ENCODE data around the gene CEMIP.

The CEMIP gene

DNA sequence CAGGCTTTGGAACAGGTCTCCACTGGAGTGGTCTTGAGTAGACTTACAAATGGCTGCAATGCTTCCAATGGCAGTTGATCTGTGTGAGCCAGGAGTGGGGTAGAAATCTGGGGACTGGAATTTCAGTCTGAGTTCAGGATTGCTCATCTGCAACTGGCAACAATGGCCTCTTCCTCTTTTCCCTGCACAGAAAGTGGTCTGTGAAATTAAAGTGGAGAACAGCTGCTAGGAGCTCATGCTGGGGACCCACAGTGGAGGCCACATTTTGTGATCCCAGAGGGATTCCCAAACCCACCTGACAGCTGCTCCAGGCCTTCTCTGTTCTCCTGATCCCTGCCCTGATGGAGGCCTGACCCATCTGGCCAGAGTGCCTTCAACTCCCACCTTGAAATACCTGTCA lies 49.6 kb downstream of the CEMIP start:
- DNase-seq = no peak

- DNase-seq = no peak
These were observed 51.5 kb downstream of the CEMIP start for GRCh38 chr15:80830677-80831076.

GRCh38 chr15:80831192-80831591 lies 52.0 kb downstream of the CEMIP start:
- no peak for DNase-seq

DNA sequence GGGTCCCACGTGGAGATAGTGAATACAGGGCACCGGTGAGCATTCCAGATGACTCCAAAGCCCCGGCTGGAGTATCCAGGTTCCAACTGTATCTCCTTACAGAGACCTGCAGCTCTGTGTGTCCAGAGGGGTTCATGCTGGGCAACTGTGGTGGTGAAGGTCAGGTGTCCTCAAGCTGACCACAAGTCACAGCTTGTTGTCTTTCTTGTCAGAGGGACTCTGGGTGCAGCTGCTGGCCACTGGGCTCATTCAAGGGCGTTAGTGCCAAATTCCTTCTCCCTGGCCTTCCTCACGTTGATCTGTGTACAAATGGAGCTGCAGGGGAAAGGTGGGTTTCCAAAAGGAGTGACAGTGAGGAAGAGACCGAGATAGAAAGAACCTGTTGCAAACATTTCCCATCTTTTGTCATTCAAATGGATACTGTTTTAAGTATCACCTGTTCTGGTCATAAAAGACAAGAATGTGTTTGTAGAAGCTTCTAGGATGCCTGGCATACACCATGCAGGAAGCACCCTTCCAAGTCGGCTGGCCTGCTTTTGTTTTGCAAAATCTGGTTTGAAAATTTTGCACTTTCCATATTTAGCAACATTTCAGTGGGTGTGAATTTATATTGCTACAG lies 52.5 kb downstream of the CEMIP start:
- no peak for DNase-seq

DNA sequence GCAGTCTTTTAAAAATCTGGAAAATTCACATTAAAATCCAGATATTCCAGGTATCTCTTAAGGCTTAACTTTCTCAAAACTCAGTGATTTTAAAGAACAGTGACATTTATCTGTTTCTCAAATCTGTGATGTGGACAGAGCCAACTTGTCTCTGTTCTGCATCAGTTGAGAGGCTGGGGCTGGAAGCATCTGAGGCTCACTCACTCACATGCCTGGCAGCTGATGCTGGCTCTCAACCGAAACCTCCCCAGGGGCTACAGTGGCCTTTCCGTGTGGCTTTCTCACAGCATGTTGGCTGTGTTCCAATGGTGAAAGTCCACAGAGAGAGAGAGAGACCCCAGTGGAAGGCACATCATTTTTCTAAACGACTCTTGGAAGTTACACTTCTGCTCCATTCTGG lies 53.5 kb downstream of the CEMIP start:
- peak; percentile 73 for DNase-seq

DNA sequence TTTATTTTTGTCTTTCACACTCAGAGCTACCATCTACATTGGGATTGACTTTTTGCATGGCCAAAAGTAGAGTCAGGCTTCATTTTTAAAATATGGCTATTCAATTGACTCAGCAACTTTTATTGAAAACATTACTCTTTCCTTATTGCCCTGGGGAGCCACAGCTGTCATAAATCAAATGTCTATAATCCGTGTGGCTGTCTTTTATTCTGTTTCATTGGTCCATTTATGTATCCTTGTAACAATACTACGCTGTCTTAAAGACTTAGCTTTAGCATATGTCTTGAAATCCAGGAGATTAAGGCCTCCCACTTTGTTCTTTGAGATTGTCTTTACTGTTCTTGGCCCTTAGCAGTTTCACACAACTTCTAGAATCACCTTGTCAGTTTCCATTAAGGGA lies 55.2 kb downstream of the CEMIP start:
- DNase-seq = no peak

- DNase-seq = no peak
These were observed 55.7 kb downstream of the CEMIP start for GRCh38 chr15:80834906-80835305.

DNA sequence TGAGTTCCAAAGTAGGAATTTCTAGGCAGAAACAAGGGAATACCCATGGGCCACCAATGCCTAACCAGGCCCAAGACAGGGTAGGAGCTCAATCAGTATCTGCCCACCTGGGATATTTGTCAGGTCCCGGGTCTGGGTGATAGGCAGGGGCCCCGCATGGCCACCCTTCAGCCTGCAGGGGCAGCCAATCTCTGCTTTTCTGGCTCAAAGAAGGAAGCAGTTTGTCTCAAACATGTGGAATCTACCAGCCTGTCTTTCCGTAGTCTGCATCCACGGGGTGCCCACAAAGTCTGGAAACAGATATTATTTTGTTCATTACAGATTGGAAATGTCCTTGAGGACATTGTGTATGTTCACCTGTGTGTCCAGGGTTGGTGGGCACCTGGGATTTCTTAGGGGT lies 56.2 kb downstream of the CEMIP start:
- DNase-seq = peak; percentile 66

- DNase-seq = peak; percentile 64
These were observed 57.1 kb downstream of the CEMIP start for GRCh38 chr15:80836223-80836622.

- peak; percentile 86 for DNase-seq
These were observed 57.8 kb downstream of the CEMIP start for GRCh38 chr15:80837006-80837405.

DNA sequence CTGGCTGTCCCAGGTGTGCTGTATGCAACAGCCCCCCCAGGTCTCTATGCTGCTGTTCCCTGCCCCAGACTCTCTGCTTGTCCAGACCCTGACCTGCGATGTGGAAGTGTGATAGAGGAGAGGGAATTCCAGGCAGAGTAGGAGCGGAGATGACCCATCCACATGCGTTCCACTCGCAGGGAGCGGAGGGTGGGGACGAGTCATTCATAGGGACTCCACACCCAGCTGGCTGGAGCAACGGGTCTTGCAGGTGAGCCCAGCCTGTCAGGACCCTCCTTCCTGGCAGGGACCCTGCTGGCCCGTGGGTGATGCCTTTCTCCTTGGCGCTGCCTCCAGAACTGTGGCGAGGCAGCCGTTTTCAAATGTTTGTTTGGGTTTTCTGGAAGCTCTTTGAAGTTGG lies 58.8 kb downstream of the CEMIP start:
- peak; percentile 64 for DNase-seq

DNA sequence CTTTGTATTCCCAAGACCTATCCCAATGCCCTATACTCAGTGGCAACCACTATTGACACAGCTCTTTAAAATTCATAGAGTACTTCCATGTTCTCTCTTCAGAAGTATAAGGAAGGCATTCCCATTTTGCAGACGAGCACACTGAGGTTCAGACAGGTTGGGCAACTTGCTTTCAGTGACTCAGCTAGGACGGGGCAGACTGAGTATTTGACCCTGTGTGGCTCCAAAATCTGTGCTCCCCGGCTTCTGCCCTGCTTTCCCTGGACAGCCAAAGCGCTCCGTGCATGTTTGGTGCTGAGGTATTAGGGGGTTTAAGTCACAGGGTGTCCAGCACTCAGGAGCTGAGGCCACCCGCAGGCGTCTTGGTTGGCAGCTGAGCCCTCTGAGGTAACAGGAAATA lies 59.5 kb downstream of the CEMIP start:
- no peak for DNase-seq

DNA sequence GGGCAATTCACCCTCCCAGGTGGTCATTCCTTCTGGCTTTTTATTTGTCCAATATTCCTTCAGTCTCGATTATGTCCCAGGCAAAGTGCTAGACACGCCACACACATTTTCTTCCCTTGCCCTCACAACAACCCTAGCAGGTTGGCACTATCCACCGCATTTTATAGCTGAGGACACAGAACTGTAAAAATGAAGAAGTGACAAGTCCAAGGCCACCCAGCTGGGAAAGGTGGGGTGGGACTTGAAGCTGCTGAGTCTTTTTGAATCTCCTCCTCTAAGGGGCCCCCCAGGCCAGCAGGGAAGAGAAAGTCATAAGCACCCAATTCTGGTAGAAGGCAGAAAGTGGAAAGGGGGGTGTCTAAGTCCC lies 60.6 kb downstream of the CEMIP start:
- DNase-seq = no peak

DNA sequence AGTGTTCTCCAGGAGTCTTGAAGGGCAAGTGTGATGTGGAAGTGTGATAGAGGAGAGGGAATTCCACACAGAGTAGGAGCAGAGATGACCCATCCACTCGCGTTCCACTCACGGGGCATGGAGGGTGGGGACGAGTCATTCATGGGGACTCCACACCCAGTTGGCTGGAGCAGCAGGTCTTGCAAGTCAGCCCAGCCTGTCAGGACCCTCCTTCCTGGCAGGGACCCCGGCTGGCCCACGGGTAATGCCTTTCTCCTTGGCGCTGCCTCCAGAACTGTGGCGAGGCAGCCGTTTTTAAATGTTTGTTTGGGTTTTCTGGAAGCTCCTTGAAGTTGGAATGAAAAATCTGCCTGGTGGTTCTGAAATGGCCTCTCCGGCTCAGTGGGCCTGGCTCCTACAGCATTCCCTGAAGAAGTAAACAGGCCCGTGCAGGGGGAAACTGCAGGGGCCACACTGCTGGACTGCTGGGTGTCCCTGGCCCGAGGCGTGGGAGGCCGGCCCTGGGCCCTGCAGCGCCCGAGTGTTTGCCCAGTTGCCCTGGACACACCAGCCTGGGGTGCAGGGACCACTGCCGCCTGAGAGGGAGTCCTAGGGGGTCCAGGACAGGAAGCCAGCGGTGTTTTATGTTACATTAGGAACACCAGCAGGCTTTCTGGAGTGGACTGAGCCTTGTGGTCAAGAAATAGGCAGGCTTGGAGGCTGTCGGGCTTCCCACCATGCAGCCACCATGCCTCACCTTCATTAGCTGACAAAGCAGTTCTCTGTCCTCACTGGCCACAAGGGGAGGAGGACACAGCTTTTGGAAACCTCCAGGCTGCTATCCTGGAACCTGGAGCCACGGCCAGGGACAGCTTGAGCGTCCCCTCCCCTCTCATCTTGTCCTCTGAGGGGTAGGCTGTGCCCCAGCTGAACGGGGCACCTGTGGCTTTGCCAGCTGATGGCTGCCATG lies 61.3 kb downstream of the CEMIP start:
- DNase-seq = no peak

GRCh38 chr15:80841541-80841940 lies 62.4 kb downstream of the CEMIP start:
- DNase-seq = no peak

DNA sequence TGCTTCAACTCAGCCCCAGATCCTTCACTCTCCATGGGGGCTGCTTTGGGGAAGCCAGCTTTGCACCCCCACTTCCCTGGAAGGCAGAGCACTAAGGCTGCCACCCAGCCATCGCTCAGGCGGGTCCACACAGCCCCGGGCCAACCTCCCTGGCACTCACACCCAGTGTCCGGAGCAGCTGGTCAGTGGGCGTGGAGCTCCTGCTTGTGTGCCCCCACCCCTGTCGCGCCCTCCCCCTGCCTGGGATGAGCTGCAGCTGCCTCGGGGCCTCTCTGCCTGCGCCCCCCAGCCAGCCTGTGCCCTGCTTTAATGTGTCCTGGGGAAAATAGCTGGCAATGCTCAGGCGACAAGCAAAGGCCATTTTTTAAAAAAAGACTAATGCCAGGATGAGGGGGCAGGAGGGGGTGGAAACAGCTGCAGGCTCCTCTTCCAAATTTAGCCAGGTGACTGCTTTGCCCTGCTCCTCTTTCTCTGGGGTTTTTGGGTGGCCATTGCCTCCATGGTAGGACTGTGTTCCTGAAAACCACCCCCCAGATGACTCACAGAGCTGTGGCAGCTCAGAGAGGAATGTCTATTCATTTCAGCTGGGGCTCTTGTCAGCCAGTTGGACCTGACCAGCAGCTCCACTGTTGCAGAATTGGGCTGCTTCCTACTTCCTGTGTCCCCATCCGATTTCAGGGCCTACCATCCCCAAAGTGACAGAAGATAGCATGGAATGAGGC lies 65.0 kb downstream of the CEMIP start:
- DNase-seq = peak; percentile 77

DNA sequence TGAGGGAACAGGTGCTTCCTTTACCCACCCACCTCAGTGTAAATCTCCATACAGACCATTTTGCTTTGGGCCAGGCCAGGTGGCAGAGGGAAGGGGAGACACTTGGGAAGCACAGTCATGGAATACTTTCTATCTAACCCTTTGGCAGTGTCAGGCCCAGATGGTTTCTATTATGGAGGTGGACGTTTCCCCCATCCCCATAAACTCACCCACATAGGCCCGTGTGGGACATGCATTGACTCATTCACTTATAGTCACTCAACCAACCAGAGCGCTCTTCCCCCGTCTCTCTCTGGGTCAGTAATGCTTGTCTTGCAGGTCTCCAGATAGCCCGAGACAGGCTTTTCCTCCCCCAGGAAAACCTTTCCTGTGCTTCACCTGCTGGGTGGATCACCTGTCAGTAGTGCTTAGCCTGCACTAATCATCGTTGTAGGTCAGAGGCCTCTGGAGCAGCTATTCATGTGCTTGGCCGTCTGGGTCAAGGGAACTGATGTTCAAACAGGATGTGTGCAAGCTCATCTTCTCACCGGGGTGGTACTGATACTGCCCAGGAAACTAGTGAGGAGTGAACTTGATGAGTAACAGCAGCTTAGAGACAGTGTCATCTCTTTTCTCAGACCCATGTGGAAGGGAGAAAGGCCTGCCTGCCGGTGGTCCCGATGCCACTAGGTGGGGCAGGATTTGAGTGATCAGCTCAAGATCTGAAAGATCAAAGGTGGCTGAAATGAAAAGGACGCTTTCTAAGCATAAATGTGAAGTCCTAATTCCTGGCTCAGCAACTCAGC lies 67.1 kb downstream of the CEMIP start:
- DNase-seq = no peak

DNA sequence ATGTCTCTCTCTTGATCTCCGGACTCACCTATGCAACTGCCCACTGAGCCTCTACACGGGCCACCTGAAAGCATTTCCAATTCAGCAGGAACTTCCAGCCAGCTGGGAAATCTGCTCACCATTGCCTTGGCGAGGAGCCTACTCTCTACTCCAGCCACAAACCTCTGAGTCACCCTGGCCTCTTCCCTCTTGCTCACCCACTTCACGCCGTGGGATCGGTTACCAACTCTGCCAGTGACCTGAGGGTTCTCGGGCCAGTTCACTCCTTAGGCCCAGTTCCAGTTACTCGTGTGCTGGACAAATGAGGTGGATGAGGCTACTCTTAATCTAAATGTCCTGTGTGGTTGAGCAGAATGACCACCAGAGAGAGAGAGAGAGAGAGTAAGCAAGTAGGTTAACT lies 70.1 kb downstream of the CEMIP start:
- no peak for DNase-seq

- DNase-seq = no peak
These were observed 71.8 kb downstream of the CEMIP start for GRCh38 chr15:80850941-80851451.

DNA sequence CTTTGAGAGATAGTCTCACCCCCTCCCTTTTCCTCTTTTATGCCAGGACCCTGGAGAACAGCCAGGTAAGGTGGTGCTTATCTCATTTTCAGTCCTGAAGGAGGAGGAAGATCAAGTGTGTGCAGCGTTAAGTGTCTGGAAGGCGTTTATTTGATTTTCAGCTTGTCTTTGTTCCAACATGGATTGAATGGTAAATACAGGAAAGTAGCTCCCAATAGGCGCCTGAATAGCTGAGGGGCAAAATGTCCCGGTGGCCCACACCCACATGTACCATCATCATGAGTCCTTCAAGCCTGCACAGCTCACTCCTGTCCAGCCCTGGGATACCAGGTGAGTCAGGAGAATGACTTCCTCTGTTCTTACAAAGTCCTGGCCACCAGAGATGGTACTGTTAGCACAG lies 73.5 kb downstream of the CEMIP start:
- DNase-seq = no peak

- DNase-seq = no peak
These were observed 74.9 kb downstream of the CEMIP start for GRCh38 chr15:80854104-80854503.

DNA sequence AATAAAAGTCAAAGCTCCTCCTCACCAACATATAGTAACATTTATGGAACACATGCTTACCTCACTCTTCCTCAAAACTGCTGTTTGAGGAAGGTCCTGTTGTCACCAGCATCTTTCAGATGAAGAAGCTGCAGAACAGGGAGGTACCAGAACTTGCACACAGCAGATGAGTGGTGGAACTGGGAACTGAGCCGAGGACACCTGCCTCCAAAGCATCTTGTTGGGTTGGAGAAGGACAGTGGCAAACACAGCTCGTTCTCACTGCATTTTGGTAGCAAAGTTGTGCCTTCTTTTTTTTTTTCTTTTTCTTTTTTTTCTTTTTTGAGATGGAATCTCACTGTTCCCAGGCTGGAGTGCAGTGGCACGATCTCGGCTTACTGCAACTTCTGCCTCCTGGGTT lies 76.0 kb downstream of the CEMIP start:
- DNase-seq = no peak

DNA sequence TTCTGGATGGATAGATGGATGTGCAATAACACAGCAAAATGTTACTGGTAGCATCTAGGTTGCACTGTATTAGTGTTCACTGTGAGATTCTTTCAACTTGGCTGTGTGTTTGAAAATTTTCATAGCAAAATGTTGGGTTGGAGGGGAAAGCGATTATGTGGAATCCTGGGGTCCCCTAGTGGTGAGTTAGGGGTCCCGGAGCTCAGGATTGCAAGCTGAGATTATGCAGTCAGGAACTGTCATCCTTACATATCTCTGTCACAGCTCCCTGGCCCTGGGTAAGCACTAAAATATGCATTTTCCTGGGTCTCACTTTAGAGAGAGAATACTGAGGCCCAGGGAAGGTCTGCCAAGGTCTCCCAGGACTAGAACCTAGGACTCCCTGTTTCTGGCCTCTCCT lies 77.2 kb downstream of the CEMIP start:
- no peak for DNase-seq
